AG09319 (cell line): Measurements from ENCODE around the gene HES4.
A peak's percentile ranks its signal among the peaks of the same experiment; 100 is the strongest.

Experiments used
- DNase-seq: peaks from one replicate; pipeline ENCODE4 v3.0.0-alpha.2; 2010; ENCODE audit warnings: low read depth; ENCODE audit errors: extremely low read depth
- TF ChIP-seq, protein P1 (sequence below): IDR thresholded peaks from 2 replicates; pipeline ENCODE4 v1.5.1; 2011; ENCODE audit warnings: low read depth, mild to moderate bottlenecking, inconsistent platforms, low read length, moderate library complexity

Gene HES4

DNA sequence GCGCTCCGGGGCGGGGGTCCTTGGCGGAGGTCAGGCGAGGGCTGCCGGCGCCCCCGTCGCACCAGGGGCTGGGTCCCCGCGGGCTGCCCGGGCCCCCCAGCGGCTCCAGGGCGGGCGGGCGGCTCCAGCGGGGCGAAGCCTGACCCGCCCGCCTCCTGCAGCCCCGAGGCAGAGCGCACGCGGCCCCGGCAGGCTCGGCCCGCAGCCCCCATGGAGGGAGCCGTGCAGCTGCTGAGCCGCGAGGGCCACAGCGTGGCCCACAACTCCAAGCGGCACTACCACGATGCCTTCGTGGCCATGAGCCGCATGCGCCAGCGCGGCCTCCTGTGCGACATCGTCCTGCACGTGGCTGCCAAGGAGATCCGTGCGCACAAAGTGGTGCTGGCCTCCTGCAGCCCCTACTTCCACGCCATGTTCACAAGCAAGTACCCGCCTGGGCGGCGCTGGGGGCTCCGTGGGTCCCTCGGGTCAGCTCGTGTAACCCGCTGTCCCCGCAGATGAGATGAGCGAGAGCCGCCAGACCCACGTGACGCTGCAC, 38.7 kb downstream of the HES4 start:
- TF ChIP-seq, protein P1, sequence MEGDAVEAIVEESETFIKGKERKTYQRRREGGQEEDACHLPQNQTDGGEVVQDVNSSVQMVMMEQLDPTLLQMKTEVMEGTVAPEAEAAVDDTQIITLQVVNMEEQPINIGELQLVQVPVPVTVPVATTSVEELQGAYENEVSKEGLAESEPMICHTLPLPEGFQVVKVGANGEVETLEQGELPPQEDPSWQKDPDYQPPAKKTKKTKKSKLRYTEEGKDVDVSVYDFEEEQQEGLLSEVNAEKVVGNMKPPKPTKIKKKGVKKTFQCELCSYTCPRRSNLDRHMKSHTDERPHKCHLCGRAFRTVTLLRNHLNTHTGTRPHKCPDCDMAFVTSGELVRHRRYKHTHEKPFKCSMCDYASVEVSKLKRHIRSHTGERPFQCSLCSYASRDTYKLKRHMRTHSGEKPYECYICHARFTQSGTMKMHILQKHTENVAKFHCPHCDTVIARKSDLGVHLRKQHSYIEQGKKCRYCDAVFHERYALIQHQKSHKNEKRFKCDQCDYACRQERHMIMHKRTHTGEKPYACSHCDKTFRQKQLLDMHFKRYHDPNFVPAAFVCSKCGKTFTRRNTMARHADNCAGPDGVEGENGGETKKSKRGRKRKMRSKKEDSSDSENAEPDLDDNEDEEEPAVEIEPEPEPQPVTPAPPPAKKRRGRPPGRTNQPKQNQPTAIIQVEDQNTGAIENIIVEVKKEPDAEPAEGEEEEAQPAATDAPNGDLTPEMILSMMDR, result no peak
- DNase-seq, result no peak

DNA sequence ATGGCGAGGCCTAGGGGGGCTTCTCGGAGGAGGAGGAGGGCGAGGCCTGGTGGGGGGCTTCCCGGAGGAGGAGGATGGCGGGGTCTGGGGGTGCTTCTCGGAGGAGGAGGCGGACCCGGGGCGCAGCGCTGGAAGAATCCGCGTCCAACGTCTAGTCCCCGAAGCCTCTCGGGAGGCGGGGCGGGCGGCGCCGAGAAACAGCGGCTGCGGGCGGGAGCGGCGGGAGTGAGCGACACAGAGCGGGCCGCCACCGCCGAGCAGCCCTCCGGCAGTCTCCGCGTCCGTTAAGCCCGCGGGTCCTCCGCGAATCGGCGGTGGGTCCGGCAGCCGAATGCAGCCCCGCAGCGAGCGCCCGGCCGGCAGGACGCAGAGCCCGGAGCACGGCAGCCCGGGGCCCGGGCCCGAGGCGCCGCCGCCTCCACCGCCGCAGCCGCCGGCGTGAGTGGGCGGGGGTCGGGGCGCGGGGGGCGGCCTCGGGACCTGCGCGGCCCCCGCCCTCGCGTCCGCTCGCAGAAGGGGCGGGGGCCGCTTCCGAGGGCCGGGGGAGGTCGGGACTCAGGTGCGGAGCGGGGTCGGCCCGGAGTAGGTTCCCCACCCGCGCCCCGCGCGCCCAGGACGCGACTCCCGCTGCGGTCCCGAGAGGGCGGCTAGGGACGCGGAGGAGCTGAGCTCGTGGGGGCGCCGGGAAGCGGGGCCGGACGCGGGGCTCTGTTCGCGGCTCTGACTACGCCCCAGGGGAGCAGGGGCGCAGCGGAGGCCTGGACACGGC, 39.4 kb downstream of the HES4 start, which contains the start of gene KLHL17:
Gene KLHL17, plus strand, starts transcription at position 222 of the 769 bp plus-strand sequence. Its CDS starts 110 bp downstream, at position 332.
- TF ChIP-seq, protein P1, result no peak
- DNase-seq, result no peak

DNA sequence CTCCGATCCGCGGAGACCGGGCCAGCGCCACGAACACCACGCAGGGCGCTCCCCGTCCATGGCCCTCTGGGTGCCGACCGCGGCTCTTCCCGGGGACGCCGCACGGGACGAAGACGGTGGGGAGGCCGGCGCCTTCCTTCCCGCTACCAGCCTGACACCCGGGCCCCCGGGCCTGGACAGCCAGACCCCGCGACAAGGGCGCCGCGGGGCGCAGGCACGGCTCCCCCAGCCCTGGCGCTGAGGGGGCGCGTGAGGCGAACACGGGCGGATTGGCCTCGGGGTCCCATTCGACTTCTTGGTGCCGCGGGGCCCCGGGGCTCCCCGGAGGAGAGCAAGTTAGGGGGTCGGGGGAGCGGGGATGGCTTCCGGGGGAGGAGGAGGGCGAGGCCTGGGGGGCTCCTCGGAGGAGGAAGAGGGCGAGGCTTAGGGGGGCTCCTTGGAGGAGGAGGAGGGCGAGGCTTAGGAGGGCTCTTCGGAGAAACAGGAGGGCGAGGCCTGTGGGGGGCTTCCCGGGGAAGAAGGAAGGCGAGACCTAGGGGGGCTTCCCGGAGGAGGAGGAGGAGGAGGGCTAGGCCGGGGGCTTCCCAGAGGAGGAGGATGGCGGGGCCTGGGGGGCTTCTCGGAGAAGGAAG, 40.0 kb downstream of the HES4 start:
- TF ChIP-seq, protein P1, result no peak
- DNase-seq, result no peak

GRCh38 chr1:958823-959730, 40.8 kb downstream of the HES4 start, which contains the start of gene NOC2L:
Gene NOC2L (minus strand): TSS chr1:959256. CDS start chr1:959240, 16 bp downstream.
- DNase-seq, result peak; percentile 49

DNA sequence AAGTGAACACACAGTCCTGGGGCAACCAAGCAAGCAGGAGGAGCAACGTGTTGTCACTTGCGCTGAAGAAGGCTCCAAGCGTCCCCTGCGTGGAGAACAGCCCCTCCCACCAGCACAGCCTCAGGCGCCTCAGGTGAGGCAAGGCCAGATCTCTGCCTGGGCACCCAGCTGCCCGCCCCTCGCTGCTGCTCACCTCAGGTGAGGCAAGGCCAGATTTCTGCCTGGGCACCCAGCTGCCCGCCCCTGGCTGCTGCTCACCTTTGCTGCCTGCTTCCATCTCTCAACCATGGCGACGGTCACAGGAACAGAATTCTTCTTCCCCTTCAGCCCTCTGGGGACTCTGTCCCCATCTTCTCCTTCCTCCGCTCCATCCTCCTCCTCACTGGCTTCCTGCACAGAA, 43.3 kb downstream of the HES4 start:
- TF ChIP-seq, protein P1, result no peak
- no peak for DNase-seq

More at GRCh38 chr1:958823-959730, 40.8 kb downstream of the HES4 start, which contains the start of gene NOC2L:
- TF ChIP-seq, protein P1, result no peak

DNA sequence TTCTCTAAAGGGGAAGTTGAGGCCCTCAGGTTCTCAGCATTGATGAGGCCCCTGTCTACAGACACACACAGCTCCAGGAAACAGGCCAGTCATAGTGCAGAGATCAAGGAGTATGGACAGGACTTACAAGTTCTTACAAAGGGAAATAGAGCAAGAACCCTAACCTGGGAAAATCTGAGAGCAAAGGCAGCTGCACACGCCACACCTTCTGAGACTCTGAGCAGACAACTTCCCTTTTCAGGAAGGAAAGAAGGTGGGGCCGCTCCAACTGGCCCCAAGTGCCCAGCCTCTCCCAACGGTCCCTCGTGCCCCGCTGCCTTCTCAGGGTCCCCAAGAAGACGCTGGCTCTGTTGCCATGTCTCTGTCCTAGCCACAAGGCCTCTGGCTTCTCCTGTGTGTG, 44.4 kb downstream of the HES4 start:
- TF ChIP-seq, protein P1, result no peak
- DNase-seq, result no peak
